ENCODE results near the gene TMEM39B. TPM values are rescaled to one million over a fixed set of nuclear protein-coding genes. Genes with fewer than 3 reads are reported as not detected.
"Not testable (repeated sequence)": the region's sequence is repeated elsewhere in the genome, so short reads cannot be mapped to it uniquely, and the experiment has no call there.

TMEM39B gene
- total RNA-seq, 4 donors from 2014 or later, result 3.7 to 13.2 (median 7.3) TPM

- no peaks in the 10 kb centered on the region for H3K9me3 ChIP-seq
- no peaks in the 10 kb centered on the region for H3K27me3 ChIP-seq
- DNase-seq (ENCODE audit: low spot score in 2 of 2), result no peak
- peaks cover 0 to 80% (median 10%) of the 10 kb centered on the region in 4 donors for H3K4me1 ChIP-seq
- TF ChIP-seq POLR2A (IDR thresholded peaks at IDR 0.05) (no peak), EP300 (IDR thresholded peaks at IDR 0.05) (no peak), CTCF (IDR thresholded peaks at IDR 0.05) (no peak)
- no peak overlapping the region for H3K27ac ChIP-seq
- H3K4me3 ChIP-seq, result no peak overlapping the region
- H3K36me3 ChIP-seq, result peaks cover 0 to 9% (median 0%) of the 10 kb centered on the region in 3 donors
- WGBS, 2 donors, result 95 to 98% methylated on average over 4 of the region's 4 CpGs
Observed at GRCh38 chr1:32116531-32116930, 43.8 kb downstream of the TMEM39B start.

GRCh38 chr1:32122151-32122550, 49.4 kb downstream of the TMEM39B start:
- H3K4me3 ChIP-seq, result no peak overlapping the region
- WGBS, 2 donors, result 49 to 52% methylated on average over 5 of the region's 5 CpGs
- no peak for DNase-seq (ENCODE audit: low spot score in 2 of 2)
- H3K27me3 ChIP-seq, result no peaks in the 10 kb centered on the region
- peaks cover 0 to 54% (median 7%) of the 10 kb centered on the region in 4 donors for H3K4me1 ChIP-seq
- H3K9me3 ChIP-seq, result no peaks in the 10 kb centered on the region
- H3K27ac ChIP-seq, result no peak overlapping the region
- no peak for TF ChIP-seq POLR2A (IDR thresholded peaks at IDR 0.05)
- TF ChIP-seq CTCF (IDR thresholded peaks at IDR 0.05), result no peak
- no peak for TF ChIP-seq EP300 (IDR thresholded peaks at IDR 0.05)
- H3K36me3 ChIP-seq, result no peaks in the 10 kb centered on the region

- H3K27me3 ChIP-seq; H3K36me3 ChIP-seq; H3K9me3 ChIP-seq; H3K27ac ChIP-seq; H3K4me3 ChIP-seq; DNase-seq (ENCODE audit: low spot score in 2 of 2): not testable (repeated sequence)
- WGBS, 2 donors, result 95 to 98% methylated on average over 2 of the region's 2 CpGs
- peaks cover 0 to 58% (median 7%) of the 10 kb centered on the region in 4 donors for H3K4me1 ChIP-seq
Observed at GRCh38 chr1:32123361-32123760, 50.6 kb downstream of the TMEM39B start.

GRCh38 chr1:32125313-32125712, 52.6 kb downstream of the TMEM39B start:
- 92 to 96% methylated on average over 8 of the region's 8 CpGs for WGBS, 2 donors
- Histone ChIP-seq H3K4me1 (peaks cover 0 to 57% (median 12%) of the 10 kb centered on the region in 4 donors), H3K27ac (no peak overlapping the region), H3K27me3 (no peaks in the 10 kb centered on the region), H3K9me3 (no peaks in the 10 kb centered on the region), H3K4me3 (no peak overlapping the region), H3K36me3 (peaks cover 0 to 5% (median 0%) of the 10 kb centered on the region in 3 donors)
- DNase-seq (ENCODE audit: low spot score in 2 of 2), result no peak
- no peak for TF ChIP-seq CTCF (IDR thresholded peaks at IDR 0.05)
- no peak for TF ChIP-seq EP300 (IDR thresholded peaks at IDR 0.05)
- TF ChIP-seq POLR2A (IDR thresholded peaks at IDR 0.05), result no peak

GRCh38 chr1:32126770-32127169, 54.0 kb downstream of the TMEM39B start:
- H3K4me3 ChIP-seq, result no peak overlapping the region
- WGBS, 2 donors, result 92 to 96% methylated on average over 3 of the region's 3 CpGs
- TF ChIP-seq POLR2A (IDR thresholded peaks at IDR 0.05) (no peak), EP300 (IDR thresholded peaks at IDR 0.05) (no peak), CTCF (IDR thresholded peaks at IDR 0.05) (no peak)
- H3K36me3 ChIP-seq, result peaks cover 0 to 5% (median 0%) of the 10 kb centered on the region in 3 donors
- DNase-seq (ENCODE audit: low spot score in 2 of 2), result no peak
- H3K9me3 ChIP-seq, result no peaks in the 10 kb centered on the region
- H3K4me1 ChIP-seq, result peaks cover 0 to 42% (median 9%) of the 10 kb centered on the region in 4 donors
- H3K27me3 ChIP-seq, result no peaks in the 10 kb centered on the region
- H3K27ac ChIP-seq, result no peak overlapping the region
